TTC549 (cell line): ENCODE results near the gene LRRC1.

Experiments used
- FAIRE-seq: peaks from 2 replicates; lab custom pipeline; 2012; peaks lifted over from hg19 to GRCh38; lab: Jason Lieb, UNC

The LRRC1 gene

DNA sequence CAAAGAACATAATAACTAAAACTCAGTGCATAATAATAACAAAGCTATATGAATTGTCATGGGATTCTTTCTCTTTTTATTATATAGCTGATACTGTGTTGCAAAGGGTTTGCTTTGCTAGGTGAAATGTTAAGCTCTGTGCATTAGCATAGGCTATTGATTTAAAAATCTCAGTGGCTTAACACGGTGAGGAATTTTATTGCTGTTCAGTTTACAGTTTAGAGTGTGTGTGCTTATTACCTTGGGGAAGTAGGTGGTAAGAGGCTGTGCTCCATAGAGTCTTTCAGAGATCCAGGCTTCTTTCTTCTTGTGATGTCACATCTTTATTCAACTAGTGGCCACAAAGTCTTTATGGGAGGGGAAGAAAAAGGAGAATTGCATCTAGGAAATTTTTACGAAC is 55.7 kb downstream of the LRRC1 start:
- FAIRE-seq: no peak

DNA sequence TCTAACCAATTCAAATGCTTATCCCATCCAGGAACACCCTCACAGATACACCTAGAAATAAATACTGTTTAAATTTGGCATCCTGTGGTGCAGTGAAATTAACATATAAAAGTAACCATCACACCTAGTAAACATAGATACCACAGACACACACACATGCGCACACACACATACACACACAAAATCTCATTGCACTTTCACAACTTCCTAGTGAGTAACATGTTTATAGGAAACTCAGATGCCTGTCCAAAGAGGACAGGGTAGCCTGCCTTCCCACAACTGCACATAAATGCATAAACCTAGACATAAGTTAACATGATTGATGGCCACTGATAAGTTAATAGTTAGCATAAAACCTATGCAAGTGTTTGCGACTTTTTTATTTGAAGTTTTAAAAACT is 56.8 kb downstream of the LRRC1 start:
- FAIRE-seq: no peak

DNA sequence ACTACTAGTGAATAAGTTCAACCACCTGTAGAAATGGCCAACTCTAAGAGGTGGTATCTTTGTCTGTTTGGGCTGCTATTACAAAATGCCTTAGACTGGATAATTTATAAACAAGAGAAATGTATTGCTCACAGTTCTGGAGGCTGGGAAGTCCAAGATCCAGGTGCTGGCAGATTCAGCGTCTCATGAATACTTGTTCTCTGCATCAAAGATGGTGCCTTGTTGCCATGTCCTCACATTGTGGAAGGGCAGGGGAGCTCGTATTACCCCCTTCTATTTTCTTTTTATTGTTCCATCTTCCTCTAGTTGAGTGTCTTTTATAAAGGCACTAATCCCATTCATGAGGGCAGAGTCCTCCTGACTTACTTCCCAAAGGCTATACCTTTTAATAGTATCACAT is 58.0 kb downstream of the LRRC1 start:
- no peak for FAIRE-seq

DNA sequence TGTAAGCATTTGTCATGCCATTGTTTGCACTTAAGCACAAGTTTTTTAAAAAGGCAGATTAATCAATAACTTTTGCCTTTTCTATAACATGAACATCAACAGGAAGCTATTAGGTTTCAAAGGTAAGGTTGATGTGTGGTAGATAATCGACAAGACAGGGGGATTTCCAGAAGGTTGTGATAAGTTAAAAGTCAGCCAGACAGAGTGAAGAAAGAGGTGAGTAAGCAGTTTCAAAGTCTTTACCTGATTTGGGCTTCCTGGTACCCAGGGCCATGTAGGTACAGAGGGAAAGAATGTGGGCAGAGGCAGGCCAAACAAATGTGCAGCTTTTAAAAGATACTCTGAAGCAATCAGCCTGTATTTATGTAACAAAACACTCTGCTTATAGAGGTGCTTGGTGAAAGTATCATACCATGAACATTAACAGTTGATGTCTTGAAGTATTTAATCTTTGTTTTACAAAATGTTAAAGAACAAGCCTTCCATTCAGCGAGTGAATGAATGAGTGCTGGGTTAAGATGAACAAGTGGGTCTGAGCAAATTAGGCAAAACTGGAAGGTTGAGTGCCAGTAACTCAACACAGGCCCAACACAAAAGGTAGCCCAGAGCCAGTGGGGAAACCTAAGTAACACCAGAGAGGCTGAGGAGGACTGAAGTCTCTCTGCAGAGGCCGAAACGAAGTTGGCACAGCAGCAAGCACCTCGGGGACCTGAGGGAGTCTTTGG is 60.2 kb downstream of the LRRC1 start:
- no peak for FAIRE-seq

DNA sequence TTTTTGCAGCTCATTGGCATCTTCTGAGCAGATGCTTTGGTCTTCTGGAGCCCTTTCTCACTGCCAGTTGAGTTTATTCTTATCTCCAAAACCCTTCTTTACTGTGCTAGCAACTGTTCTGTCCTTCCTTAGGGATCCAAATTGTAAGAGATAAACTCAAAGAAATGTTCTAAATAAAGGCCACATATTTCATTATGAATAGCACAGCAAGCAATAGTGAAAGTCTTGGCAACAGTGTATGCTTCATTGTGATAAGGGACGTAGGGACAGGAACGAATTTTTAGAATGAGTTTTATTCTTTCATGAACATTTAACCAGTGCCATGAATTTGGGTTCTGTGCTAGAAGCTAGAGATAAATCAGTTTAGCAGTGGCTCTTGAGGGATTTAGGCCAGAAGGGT is 61.1 kb downstream of the LRRC1 start:
- no peak for FAIRE-seq

DNA sequence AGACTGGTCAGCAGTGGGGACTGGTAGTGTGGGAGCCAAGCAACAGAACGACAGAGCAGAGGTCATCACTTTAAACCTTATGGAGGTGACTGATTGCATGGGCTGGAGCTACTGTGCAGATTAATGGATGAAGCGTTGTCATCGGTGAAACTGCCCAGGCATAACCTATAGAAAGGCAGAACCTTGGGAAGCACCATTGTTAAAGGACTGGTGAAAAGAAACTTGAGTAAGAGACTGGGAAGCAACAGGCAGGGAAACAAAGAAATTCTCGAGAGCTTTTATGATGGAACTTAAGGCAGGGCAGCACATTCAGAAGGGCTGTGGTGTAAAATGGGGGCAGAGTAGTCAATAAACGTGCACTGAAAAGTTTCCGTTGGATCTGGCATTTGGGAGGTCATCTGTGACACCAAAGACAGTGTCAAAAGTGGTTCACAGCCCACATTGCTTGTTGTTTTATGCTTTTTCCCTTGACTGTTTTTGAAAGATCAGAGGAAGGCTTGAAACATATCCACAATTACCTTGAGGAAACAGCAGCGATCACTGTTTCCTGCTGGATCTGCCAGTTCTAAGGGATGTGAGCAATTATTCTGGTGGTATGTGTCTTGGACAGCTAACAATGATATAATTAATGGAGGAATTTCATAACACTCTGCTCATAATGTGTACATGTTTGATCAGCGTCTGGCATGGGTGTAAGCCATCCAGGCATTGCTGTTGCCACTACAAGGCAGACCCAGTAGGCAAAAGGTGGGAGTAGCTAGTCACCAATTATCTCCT is 62.7 kb downstream of the LRRC1 start:
- no peak for FAIRE-seq

DNA sequence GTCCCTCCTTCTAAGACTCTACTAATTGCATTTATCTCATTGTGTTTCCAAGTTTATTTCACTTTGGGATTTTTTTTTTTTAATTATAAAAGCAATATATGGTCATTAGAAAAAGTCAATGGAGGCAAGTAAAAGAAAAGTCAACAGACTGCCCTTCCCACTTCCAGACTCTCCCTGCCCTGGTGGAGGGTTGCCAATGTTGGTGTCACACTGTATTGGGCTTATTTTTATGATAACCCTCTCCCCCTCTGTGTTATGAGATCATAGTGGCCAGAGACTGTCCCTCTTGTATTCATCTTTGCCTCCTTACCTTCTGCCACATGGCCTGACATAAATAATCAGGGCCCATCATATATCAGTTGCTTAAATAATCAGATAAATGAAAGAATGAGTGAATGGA is 63.4 kb downstream of the LRRC1 start:
- FAIRE-seq: no peak

DNA sequence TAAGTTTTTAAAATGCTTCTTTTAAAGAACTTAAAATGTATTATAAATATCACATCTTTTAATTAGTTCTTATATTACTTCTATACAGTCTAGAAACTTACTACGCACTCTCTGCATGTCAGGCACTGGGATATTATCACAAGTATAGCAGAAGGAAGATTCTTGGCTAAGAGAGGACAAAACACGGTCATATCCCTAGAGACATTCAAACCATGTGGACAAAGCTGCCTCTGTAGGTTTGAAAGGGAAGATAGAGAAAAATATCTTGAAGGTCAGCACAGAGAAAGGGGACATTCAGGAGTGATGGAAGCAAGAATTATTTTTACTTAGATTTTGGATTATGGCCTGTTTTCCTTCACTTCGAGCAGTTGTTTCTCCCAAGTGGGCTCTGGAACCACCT is 64.1 kb downstream of the LRRC1 start:
- no peak for FAIRE-seq

DNA sequence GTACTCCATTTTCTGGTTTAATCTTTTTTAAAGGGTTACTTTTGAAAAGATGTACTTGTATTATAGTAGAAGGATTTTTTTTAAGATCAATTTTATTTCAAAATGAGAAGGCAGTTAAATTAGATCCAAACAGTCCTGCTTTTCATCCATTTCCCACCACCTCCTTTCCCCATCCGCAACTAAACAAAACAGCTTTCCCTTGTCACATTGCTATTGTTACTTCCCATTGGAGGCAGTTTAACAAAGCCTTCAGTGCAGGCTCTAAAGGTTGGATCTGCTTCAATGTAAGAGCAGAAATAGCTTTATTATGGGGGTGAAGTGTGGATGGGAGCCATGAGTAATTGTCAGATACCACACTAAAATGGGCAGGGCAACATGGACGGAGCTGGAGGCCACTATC is 65.7 kb downstream of the LRRC1 start:
- no peak for FAIRE-seq

DNA sequence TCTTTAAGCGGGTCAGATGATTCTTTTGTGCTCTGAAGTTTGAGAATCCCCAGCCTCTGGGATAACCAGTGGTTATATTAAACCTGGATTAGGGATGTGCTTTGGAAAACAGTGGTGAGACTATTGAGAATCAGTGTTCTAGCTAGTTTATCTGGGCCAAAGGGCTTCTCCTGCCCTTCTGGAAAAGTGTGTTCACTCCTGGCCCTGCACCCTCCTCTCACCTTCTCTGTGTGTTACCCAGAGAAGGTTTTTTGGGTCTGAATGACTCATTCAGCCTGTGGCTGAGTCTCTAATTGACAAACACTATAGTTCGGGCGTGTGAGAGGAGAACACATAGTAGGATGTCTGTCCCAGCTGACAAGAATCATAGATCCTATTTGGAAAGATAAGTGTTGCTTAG is 66.7 kb downstream of the LRRC1 start:
- FAIRE-seq: no peak

DNA sequence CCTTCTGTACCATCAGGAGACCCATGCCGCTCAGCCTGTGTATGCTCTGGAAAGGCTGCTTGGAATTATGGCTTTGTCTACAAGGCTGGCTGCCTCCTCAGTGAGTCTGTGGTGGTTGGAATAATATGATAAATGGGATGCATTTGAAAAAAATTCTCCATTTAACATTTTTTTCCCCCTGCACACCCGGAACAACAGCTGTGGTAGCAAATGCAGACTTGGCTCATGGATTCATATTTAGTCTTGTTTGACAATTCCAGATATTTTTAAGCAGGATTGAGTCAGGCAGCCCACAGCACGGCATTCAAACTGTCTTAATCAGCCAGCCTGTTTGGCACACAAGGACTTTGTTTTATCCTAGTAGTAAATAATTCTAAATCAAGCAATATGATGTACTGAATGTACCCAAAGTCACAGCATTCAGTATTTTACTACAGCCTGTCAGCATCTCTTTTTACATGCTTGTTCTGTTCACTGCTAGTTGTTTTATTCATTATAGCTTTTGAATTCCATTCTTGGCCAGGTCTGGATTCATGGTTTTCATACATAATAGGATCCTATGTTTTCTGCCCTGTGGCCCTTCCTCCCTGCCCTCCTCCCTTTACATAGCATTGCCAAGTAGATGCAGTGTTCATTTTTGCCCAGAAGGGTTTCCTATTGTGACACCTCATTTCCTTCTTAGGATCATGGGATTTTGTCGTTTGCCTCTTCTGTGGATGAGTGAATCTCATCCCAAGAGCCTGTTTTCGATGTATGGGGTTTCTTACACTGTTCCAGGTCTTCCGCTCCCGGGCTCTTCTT is 68.1 kb downstream of the LRRC1 start:
- FAIRE-seq: no peak

DNA sequence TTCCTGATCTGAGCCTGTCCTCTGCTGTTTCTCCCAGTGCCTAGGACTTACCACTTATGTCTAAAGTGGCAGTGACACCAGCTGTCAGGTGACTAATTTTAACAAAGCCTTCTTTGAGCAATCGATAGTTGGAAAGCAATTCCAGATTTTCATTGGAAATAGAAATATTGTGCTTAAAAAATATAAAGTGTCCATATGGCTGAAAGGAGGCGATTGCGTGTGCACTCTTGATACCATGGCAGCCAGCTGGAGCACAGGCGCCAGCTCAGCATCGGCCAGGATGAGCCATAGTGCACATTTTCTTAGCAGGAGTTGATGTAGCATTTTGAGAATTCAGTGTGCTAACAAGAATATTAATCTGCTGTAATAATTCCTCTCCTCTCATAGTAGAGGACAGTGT is 70.0 kb downstream of the LRRC1 start:
- no peak for FAIRE-seq

DNA sequence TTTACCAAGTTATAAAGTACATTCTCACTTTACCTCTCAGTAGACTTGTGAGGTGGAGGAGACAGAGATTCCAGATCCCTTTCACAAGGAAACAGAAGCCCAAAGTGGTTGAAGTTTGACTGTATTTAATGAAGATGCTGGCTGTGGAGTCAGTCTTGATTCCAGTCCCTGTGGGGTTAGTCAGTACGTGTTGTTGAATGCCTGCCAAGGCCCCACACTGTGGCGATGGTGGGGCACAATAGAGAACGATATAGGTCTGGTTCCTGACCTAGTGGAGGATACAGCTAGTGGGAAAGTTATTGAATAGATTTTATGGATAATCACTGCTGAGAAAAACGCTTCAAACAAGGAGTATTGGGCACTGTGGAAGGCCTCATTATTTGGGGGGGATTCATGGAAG is 71.4 kb downstream of the LRRC1 start:
- no peak for FAIRE-seq

DNA sequence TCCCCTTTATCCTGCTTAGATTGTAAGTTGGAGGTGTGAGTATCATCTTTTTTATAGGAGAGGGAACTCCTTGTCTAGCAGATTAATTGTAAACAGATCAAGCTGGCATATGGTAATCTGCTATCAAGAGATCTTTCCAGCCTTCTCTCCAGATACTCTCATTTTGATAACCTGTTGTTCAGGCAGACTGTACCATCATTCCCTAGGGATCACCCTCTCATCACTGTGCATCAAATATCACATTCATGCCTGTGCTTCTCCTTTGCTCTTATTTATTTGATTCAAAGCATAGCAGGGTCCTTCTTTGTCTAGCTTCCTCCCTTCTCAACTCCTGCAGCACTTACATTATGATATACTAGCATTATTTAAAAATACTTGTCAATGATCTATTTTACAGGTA is 73.8 kb downstream of the LRRC1 start:
- no peak for FAIRE-seq

DNA sequence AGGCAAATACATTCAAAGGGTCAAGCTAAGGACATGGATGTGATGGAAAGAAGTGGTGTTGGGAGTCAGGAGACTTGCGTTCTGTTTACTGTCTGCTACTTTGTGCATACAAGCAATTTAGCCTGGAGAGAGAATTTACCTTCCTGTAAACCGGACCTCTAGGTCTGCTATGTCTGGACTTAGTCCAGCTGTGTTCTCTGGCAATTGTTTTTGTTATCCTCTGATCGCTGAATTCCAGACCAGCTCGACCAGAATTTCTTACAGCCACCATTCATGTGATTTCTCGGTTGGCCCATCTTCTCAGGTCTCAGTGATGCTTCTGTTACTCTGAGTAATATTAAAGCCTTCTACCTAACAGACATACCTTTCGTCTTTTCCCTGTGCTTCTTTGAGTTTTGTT is 75.2 kb downstream of the LRRC1 start:
- no peak for FAIRE-seq

DNA sequence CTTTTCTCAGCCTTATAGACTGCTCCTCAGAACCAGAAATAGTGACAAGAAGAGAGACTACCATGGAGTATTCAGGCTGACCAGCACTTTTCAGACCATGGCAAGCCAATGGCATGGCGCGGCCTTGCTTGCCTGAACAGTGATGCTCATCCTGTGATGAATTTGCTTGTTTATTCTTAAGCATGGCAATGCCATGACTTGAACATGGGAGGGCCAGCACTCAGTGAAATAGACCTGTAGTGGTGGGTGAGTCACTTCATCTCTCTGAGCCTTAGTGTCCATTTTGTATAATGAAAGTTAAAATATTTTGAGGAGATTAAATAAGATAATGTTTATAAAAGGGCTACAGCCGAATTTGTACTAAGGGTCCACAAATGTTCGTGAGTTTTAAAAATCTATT is 79.1 kb downstream of the LRRC1 start:
- FAIRE-seq: no peak

DNA sequence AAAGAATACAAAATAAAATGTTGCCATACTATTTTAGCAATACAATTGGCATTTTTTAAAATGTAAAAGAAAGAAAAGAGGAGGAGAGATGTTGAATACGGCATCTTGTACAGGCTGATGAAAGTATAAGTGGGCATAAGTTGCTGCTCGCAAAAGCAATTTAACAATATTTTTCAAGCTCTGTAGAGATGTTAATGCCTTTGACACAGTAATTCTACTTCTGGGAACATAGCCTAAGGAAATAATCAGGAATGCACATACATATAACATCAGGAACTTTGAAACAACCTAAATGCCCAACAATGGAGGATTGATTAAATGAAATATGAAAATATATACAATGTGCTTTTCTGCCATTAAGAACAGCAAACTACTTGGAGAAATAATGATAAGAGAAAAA is 80.2 kb downstream of the LRRC1 start:
- FAIRE-seq: no peak

DNA sequence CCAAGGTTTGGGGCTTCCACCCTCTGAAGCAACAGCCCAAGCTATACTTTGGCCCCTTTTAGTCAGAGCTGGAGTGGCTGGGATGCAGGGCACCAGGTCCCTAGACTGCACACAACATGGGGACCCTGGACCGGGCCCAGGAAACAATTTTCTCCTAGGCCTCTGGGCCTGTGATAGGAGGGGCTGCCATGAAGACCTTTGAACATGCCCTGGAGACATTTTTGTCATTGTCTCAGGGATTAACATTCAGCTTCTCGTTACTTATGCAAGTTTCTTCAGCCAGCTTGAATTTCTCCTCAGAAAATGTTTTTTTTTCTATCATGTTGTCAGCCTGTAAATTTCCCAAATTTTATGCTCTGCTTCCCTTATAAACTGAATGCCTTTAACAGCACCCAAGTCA is 82.3 kb downstream of the LRRC1 start:
- no peak for FAIRE-seq

DNA sequence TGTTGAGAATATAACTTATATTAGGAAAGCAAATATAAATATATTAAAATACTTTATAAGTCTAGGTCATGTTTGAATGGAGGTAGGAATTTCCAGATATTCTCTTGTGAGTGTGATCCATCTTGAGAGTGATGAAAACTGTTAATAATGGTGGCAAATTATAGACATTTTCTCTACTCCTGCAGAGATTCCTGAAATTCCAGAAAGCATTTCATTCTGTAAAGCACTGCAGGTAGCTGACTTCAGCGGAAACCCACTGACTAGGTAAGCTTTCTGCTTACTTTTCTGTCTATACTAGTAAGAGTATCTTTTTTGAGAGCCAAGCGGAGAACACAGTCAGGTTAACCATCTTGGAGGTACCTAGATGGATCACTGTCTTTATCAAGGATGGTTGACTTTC is 84.0 kb downstream of the LRRC1 start:
- FAIRE-seq: no peak

DNA sequence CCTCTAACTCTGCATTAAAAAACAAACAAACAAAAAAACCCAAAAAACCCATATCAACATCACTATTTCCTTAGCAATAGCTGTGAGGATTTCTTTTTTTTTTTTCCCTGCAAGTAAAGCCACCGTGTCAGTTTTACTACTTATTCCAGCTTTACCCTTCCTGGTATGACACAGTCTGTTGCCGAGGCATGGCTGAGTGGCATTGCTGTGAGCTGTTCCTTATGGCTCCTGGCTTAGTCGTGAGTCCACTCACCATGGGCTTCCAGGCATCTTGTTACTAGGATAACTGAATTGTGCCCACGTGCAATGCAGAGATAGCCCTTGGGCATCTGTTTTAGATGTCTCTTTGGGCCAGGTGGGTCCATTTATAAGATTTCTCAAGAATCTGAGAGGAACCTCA is 84.8 kb downstream of the LRRC1 start:
- FAIRE-seq: no peak

DNA sequence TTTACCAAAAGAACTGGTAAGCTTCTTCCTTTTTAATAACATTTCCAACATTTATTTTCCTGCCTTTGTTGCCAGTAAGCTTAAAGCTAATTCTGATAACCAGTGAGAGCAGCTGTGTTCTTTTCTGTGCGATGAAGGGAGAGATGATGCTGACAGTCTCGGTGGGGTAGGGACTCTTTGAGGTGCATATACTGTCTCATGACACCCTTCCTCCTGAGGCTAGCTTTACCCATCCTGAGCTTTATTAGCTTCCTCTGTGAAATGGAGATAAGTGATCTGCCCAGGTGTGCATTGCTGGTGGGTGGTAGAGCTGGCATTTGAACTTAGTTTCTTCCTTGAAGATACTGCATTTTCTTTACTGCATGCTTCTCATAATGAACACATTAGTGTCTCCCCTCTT is 92.5 kb downstream of the LRRC1 start:
- no peak for FAIRE-seq

DNA sequence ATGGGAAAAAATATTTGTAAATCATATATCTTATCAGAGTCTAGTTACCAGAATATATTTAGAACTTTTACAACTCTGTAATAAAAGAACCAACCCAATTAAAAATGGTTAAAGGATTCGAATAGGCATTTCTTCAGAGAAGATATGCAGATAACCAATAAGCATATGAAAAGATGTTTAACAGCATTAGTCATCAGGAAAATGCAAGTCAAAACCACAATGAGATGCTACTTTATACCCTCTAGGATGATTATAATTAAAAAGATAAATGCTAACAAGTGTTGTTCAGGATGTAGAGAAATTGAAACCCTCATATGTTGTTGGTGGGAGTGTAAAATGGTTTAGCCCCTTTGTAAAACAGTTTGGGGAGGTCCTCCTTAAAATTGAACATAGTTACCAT is 94.1 kb downstream of the LRRC1 start:
- FAIRE-seq: no peak

DNA sequence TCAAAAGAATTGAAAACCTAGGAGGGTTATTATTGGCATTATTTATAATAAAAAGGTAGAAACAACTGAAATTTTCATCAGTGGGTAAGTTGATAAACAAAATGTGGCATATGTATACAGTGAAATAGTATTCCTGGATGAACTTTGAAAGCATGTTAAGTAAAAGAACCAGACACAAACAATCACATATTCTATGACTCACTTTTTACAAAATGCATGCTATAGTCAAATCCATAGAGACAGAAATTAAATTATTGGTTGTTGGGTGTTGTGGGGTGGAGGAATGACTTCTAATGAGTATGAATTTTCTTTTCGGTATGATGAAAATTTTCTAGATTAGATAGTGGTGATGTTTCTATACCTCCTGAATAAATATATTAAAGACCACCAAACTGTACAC is 94.6 kb downstream of the LRRC1 start:
- no peak for FAIRE-seq
